Measurements from ENCODE around the gene DUSP15. TPM values are rescaled to one million over a fixed set of nuclear protein-coding genes. Genes with fewer than 3 reads are reported as not detected.

DUSP15 gene
- polyA plus RNA-seq, 1 donor from 2014 or later: 62.7 TPM

GRCh38 chr20:31913431-31914157 lies 43.3 kb upstream of the DUSP15 start:
- H3K36me3 ChIP-seq (ENCODE audit: insufficient read depth, low read length): no peaks in the 10 kb centered on the region
- no peaks in the 10 kb centered on the region for H3K9me3 ChIP-seq (ENCODE audit: low read length)
- H3K4me3 ChIP-seq (ENCODE audit: low read length): no peak overlapping the region
- H2AFZ ChIP-seq (ENCODE audit: low read depth, low read length): no peak overlapping the region
- no peaks in the 10 kb centered on the region for H3K79me2 ChIP-seq (replicated peaks; ENCODE audit: insufficient read depth, low read length)
- no peak overlapping the region for H3K9ac ChIP-seq (ENCODE audit: low read length)
- H3K27me3 ChIP-seq (ENCODE audit: insufficient read depth, low read depth, low read length): no peaks in the 10 kb centered on the region
- TF ChIP-seq REST (IDR thresholded peaks at IDR 0.05; ENCODE audit: borderline replicate concordance): no peak
- no peak for TF ChIP-seq POLR2AphosphoS5 (IDR thresholded peaks at IDR 0.05)
- no peak for TF ChIP-seq CTCF (IDR thresholded peaks at IDR 0.05; ENCODE audit: poor library complexity, severe bottlenecking)
- TF ChIP-seq SMC3 (conservative IDR thresholded peaks at IDR 0.05; ENCODE audit: poor library complexity): no peak
- TF ChIP-seq MXI1 (conservative IDR thresholded peaks at IDR 0.05; ENCODE audit: poor library complexity, severe bottlenecking): no peak
- H3F3A ChIP-seq (ENCODE audit: insufficient read depth, low read length, poor library complexity, severe bottlenecking): no peaks in the 10 kb centered on the region
- no peaks in the 10 kb centered on the region for H4K20me1 ChIP-seq (ENCODE audit: insufficient read depth)
- no peaks in the 10 kb centered on the region for H3K9me2 ChIP-seq (ENCODE audit: insufficient read depth, low read length)
- no peak overlapping the region for H3K4me2 ChIP-seq (ENCODE audit: low read length)
- H3K27ac ChIP-seq (ENCODE audit: low read length): no peak overlapping the region

- Histone ChIP-seq H3K27me3 (ENCODE audit: insufficient read depth, low read depth, low read length) (no peaks in the 10 kb centered on the region), H3K36me3 (ENCODE audit: insufficient read depth, low read length) (no peaks in the 10 kb centered on the region), H3K4me2 (ENCODE audit: low read length) (no peak overlapping the region), H3F3A (ENCODE audit: insufficient read depth, low read length, poor library complexity, severe bottlenecking) (no peaks in the 10 kb centered on the region), H3K9me2 (ENCODE audit: insufficient read depth, low read length) (no peaks in the 10 kb centered on the region), H3K9ac (ENCODE audit: low read length) (no peak overlapping the region), H3K4me3 (ENCODE audit: low read length) (no peak overlapping the region), H4K20me1 (ENCODE audit: insufficient read depth) (no peaks in the 10 kb centered on the region), H3K79me2 (replicated peaks; ENCODE audit: insufficient read depth, low read length) (no peaks in the 10 kb centered on the region), H3K27ac (ENCODE audit: low read length) (no peak overlapping the region), H2AFZ (ENCODE audit: low read depth, low read length) (no peak overlapping the region), H3K9me3 (ENCODE audit: low read length) (no peaks in the 10 kb centered on the region)
- TF ChIP-seq POLR2AphosphoS5 (IDR thresholded peaks at IDR 0.05): no peak
Observed at GRCh38 chr20:31910071-31910803, 39.9 kb upstream of the DUSP15 start.
